Measurements from ENCODE around the gene UNC13A. TPM values are rescaled to one million over a fixed set of nuclear protein-coding genes. Genes with fewer than 3 reads are reported as not detected.

Gene UNC13A
- total and polyA plus RNA-seq, 2 of the 8 experiments (the other 6 are each of a cell fraction or from before 2014, with no cell fraction given), result 13.1 to 47.6 TPM

- peaks cover 3 to 9% of the 10 kb centered on the region in 2 experiments for H4K20me1 ChIP-seq (replicated peaks in 1 of 2; ENCODE audit: control insufficient read depth in 1 of 2, insufficient read depth in 2 of 2, low read length in 2 of 2)
- H3K9me3 ChIP-seq (ENCODE audit: insufficient read depth in 2 of 2, low read depth in 1 of 2, low read length in 1 of 2), result no peaks in the 10 kb centered on the region
- no peak overlapping the region for H3K4ac ChIP-seq (replicated peaks; ENCODE audit: insufficient read length, low read depth, low read length)
- no peak overlapping the region for H2BK15ac ChIP-seq (ENCODE audit: low read length)
- DNase-seq (ENCODE audit: low read depth in 1 of 2, low spot score in 2 of 2) (no peak), FAIRE-seq (no peak)
- no peak overlapping the region for H3K23ac ChIP-seq (ENCODE audit: insufficient read length)
- no peak overlapping the region for H2BK5ac ChIP-seq (ENCODE audit: low read depth, low read length)
- H3K9ac ChIP-seq (replicated peaks in 1 of 4; ENCODE audit: extremely low read depth in 1 of 4, low read depth in 3 of 4, low read length in 3 of 4), result no peak overlapping the region
- H2BK20ac ChIP-seq (ENCODE audit: low read length), result no peak overlapping the region
- no peak overlapping the region for H3K4me2 ChIP-seq (ENCODE audit: insufficient read depth in 1 of 2, low read depth in 2 of 2, low read length in 2 of 2)
- H2BK12ac ChIP-seq (ENCODE audit: low read depth, low read length), result no peak overlapping the region
- 95% methylated on average over 2 of the region's 2 CpGs; no CpG with 5 or more reads in 1 of the 2 experiments for WGBS, 2 experiments (ENCODE audit: extremely low coverage in 1 of 2, insufficient coverage in 1 of 2, insufficient read length in 1 of 2, insufficient replicate concordance in 2 of 2, low coverage in 1 of 2, low lambda C conversion rate in 2 of 2, missing lambda C conversion rate in 1 of 2)
- no peak for TF ChIP-seq RFX5 (IDR thresholded peaks at IDR 0.05; ENCODE audit: borderline replicate concordance, low read depth, low read length)
- TF ChIP-seq ZNF274 (IDR thresholded peaks at IDR 0.05; ENCODE audit: borderline replicate concordance, extremely low read depth, low read length), result no peak
- TF ChIP-seq BRCA1 (IDR thresholded peaks at IDR 0.05; ENCODE audit: low read depth, low read length), result no peak
- TF ChIP-seq RAD21 (IDR thresholded peaks at IDR 0.05 in 1 of 2, conservative IDR thresholded peaks at IDR 0.05 in 1 of 2; ENCODE audit: low read depth in 2 of 2, low read length in 2 of 2), result no peak
- TF ChIP-seq RNF2 (IDR thresholded peaks at IDR 0.05; ENCODE audit: borderline replicate concordance, low read depth, low read length, missing control alignments, poor library complexity, severe bottlenecking), result no peak
- no peak for TF ChIP-seq RBBP5 (IDR thresholded peaks at IDR 0.05; ENCODE audit: borderline replicate concordance, low read depth, low read length)
- no peak overlapping the region for H2BK120ac ChIP-seq (replicated peaks; ENCODE audit: low read depth, low read length)
- H2AK5ac ChIP-seq (ENCODE audit: low read depth, low read length), result no peak overlapping the region
- no peak overlapping the region for H4K8ac ChIP-seq (ENCODE audit: extremely low read depth, insufficient read depth, low read length)
- no peak overlapping the region for H3K56ac ChIP-seq (replicated peaks; ENCODE audit: insufficient read length, low read depth, low read length)
- POLR2A ChIA-PET (ENCODE audit: partially characterized antibody), result interaction anchor here (0.7 to 2.4 kb wide), 4 partner anchors 12 to 77 kb away, joined by 3 to 9 read pairs (median 3); no protein-coding TSS in a partner anchor
- H3K18ac ChIP-seq (ENCODE audit: extremely low read depth, low read length), result no peak overlapping the region
- H3K79me1 ChIP-seq (ENCODE audit: low read depth, low read length), result no peaks in the 10 kb centered on the region; the same call in 1 of the 2 replicates
- peaks cover 0 to 8% (median 3%) of the 10 kb centered on the region in 4 experiments; a peak in 4 of 8 replicates for H3K36me3 ChIP-seq (ENCODE audit: control insufficient read depth in 2 of 4, insufficient read depth in 4 of 4, low read length in 3 of 4)
- H3K27ac ChIP-seq (ENCODE audit: low read depth, low read length), result no peak overlapping the region
- H3K79me2 ChIP-seq (ENCODE audit: control insufficient read depth in 1 of 2, insufficient read depth in 2 of 2, low read length in 2 of 2), result no peaks in the 10 kb centered on the region
- CTCF ChIA-PET (ENCODE audit: partially characterized antibody), result interaction anchor here (1.0 to 1.3 kb wide), 2 partner anchors 13 to 156 kb away, joined by 3 to 7 read pairs; no protein-coding TSS in a partner anchor
- no peak overlapping the region for H4K5ac ChIP-seq (ENCODE audit: insufficient read length, low read depth, low read length)
- H2AFZ ChIP-seq (ENCODE audit: low read length), result no peak overlapping the region
- H3K4me1 ChIP-seq (replicated peaks in 1 of 4; ENCODE audit: control insufficient read depth in 3 of 4, insufficient read depth in 4 of 4, low read length in 3 of 4), result no peaks in the 10 kb centered on the region
- H3K27me3 ChIP-seq (replicated peaks in 1 of 4; ENCODE audit: control insufficient read depth in 3 of 4, extremely low read depth in 1 of 4, insufficient read depth in 3 of 4, low read length in 3 of 4), result no peaks in the 10 kb centered on the region
- H3K23me2 ChIP-seq (ENCODE audit: low read depth, low read length), result no peaks in the 10 kb centered on the region
- H3K4me3 ChIP-seq (ENCODE audit: extremely low read depth in 1 of 4, insufficient read depth in 2 of 4, low read depth in 3 of 4, low read length in 4 of 4), result no peak overlapping the region
- H4K91ac ChIP-seq (replicated peaks; ENCODE audit: insufficient read length, low read length), result no peak overlapping the region
- H3K14ac ChIP-seq (ENCODE audit: insufficient read length), result no peak overlapping the region
Measured at GRCh38 chr19:17618936-17619335, 69.2 kb downstream of the UNC13A start.
